Pancreas (tissue), 10 donors: ENCODE results near the gene NATD1. TPM values are rescaled to one million over a fixed set of nuclear protein-coding genes. Genes with fewer than 3 reads are reported as not detected.
A peak's percentile ranks its signal among the peaks of the same experiment; 100 is the strongest.

Source experiments
- ATAC-seq, 4 donors: fragments of 200-7000 bp; cut with Tn5 transposase; one replicate each; pipeline versions ENCODE4 v1.8.0 to v1.9.1; 2020; ENCODE audit warnings: mild to moderate bottlenecking in 4 of 4, moderate library complexity in 4 of 4
- DNase-seq, 6 donors: peaks; one replicate each; pipeline ENCODE4 v3.0.0-alpha.2; 2020
- FAIRE-seq: peaks from 2 replicates; lab custom pipeline; 2012; peaks lifted over from hg19 to GRCh38; lab: Jason Lieb, UNC
- H3K27ac ChIP-seq, 4 donors: fragments of 200-600 bp; sonication (generic); 1 replicate in 3 of 4; 2 replicates in 1 of 4; pipeline versions ENCODE4 v1.5.0 to v1.8.0; 2020
- H3K27me3 ChIP-seq, 4 donors: fragments of 200-600 bp; one replicate each; pipeline ENCODE4 v1.8.0; 2021
- H3K36me3 ChIP-seq, 3 donors: fragments of 200-600 bp; sonication (generic) in 1 of 3; one replicate each; pipeline versions ENCODE4 v1.5.0 to v1.8.0; 2020 to 2021
- H3K4me1 ChIP-seq, 3 donors: fragments of 200-600 bp; one replicate each; pipeline ENCODE4 v1.8.0; 2021
- H3K4me3 ChIP-seq, 4 donors: fragments of 200-600 bp; sonication (generic) in 2 of 4; one replicate each; pipeline versions ENCODE4 v1.5.0 to v1.8.0; 2020 to 2021
- H3K9me3 ChIP-seq, 4 donors: fragments of 200-600 bp; one replicate each; pipeline ENCODE4 v1.8.0; 2021
- WGBS, 2 donors: extraction: QIAGEN DNeasy Blood & Tissue Kit; methylation state at CpG; one replicate each; pipeline ENCODE4 v1.1.7; 2013; 5-methylcytosine and 5-hydroxymethylcytosine counted together
- intact Hi-C, 3 donors: fragments of 100-400 bp; cut with DNase I; formaldehyde crosslinking; loops; one replicate each; pipeline versions ENCODE4 v1.11.1 to v1.14.2; 2022
- polyA plus RNA-seq, 2 donors: library from polyadenylated mRNA; stranded (reverse); fragments of 200-250 nt; gene quantifications; one replicate each; pipeline ENCODE4 v1.2.3, GENCODE V29; 2013
- total RNA-seq, 6 donors: library from RNA; stranded (reverse); fragmentation: NEBNext Ultra II Directional in 4 of 6; extraction: Animal tissue kit (Norgen Biotek cat#: 25700) in 4 of 6; gene quantifications; one replicate each; pipeline versions ENCODE4 v1.2.1 to v1.2.4, GENCODE V29; 2021 to 2023
- TF ChIP-seq, protein P1 (sequence below), 4 donors: fragments of 200-600 bp; sonication (generic) in 3 of 4; IDR thresholded peaks; one replicate each; pipeline versions ENCODE4 v1.5.0 to v1.8.0; 2021; ENCODE audit warnings: antibody characterized with exemption in 4 of 4
- donor health status: healthy with polysubstance abuse.
- donor health status: DM: no; HTN: no; CAD: no; lungs with moderate emphysema.
- donor health status: DM: no; HTN: no; CAD: no.
- donor health status: control.
- donor health status: control.
- donor health status: Bipolar disorder and iron deficiency.
- donor health status: DM: yes; HTN: yes; CAD: no.
- donor health status: DM: no; HTN: no; CAD: no.
- donor health status: DM: no; HTN: no; CAD: no.
- donor health status: DM: yes; HTN: yes; CAD: no.

The NATD1 gene
- total and polyA plus RNA-seq, 8 donors: 2.3 to 8.3 (median 4.2) TPM

DNA sequence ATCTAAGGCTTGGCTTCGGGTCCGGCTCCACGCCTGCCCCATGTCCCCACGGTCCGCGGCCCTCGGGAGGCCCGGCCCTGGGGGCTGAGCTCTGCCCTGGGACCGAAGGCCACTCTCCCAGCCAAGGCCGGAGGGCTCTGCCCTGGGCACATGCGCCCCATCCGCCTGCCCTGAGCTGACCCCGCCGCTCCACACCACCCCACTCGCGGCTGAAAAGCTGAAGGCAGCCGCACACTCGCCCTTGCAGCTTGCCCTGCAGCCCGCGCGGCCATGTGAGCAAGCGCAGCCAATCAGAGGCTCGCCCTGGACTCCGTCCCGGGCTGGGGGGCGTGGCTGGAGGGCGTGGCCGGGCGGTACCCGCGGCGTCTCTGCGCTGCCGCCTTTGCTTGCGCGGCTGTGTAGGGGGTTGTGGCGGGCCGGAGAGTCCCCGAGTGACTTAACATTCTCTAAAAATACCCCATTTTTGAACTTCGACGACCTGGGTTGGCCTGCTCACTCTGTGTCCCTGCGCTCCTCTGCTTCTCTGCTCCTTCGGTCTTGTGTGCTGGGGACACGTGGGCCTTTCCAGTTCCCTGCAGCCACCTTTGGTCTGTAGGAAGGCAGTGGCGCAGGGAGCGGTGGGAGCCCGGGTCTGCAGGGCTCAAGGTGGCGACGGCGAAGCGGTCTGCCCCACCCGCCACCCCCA lies 22.5 kb upstream of the NATD1 start:
- peaks cover 0 to 3% (median 0%) of the 10 kb centered on the region in 3 donors for H3K4me1 ChIP-seq
- DNase-seq (peak; percentile 89 to 99 (median 95)), FAIRE-seq (no peak), ATAC-seq (peak; percentile 97 to 98 (median 98))
- peak overlapping the region; percentile 42 to 88 (median 52) for H3K4me3 ChIP-seq
- no peaks in the 10 kb centered on the region for H3K36me3 ChIP-seq
- intact Hi-C loops: no loop called here
- H3K27me3 ChIP-seq: no peaks in the 10 kb centered on the region
- TF ChIP-seq, protein P1, sequence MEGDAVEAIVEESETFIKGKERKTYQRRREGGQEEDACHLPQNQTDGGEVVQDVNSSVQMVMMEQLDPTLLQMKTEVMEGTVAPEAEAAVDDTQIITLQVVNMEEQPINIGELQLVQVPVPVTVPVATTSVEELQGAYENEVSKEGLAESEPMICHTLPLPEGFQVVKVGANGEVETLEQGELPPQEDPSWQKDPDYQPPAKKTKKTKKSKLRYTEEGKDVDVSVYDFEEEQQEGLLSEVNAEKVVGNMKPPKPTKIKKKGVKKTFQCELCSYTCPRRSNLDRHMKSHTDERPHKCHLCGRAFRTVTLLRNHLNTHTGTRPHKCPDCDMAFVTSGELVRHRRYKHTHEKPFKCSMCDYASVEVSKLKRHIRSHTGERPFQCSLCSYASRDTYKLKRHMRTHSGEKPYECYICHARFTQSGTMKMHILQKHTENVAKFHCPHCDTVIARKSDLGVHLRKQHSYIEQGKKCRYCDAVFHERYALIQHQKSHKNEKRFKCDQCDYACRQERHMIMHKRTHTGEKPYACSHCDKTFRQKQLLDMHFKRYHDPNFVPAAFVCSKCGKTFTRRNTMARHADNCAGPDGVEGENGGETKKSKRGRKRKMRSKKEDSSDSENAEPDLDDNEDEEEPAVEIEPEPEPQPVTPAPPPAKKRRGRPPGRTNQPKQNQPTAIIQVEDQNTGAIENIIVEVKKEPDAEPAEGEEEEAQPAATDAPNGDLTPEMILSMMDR (IDR thresholded peaks at IDR 0.05): no peak
- peak overlapping the region in 1 of 4 donors; percentile 12 for H3K27ac ChIP-seq
- WGBS, 2 donors: 0 to 1% methylated on average over 51 to 52 of the region's 52 CpGs
- H3K9me3 ChIP-seq: no peaks in the 10 kb centered on the region

DNA sequence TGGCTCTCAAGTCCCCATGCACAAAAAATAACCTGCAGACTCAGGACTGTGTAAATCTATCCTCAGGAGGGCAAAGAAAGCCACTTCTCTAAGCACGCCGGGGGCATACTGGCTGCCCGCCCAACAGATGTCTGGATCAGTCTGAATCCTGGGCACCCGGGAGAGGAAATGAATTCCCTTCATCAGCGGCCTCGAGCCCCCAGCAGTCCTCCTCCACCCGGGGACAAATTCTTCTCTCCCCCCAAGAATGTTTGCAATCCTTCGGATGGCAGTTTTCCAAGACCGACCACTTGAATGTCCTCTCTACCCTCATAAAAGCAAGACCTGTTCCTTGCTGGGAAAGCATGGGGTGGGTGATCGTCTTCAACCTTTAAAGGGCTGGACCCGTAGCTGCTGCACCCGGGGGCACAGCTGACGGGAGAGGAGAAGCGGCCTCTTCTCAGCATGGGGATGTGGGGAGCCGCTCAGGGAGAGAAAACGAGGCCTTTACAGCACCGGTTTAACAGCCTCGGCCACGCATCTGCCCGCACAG lies 21.9 kb upstream of the NATD1 start:
- Histone ChIP-seq H3K9me3 (no peaks in the 10 kb centered on the region), H3K4me3 (peak overlapping the region; percentile 42 to 88 (median 52)), H3K4me1 (peaks cover 0 to 3% (median 0%) of the 10 kb centered on the region in 3 donors), H3K27ac (no peak overlapping the region), H3K27me3 (no peaks in the 10 kb centered on the region), H3K36me3 (no peaks in the 10 kb centered on the region)
- 20 to 23% methylated on average over 19 to 20 of the region's 20 CpGs for WGBS, 2 donors
- TF ChIP-seq, protein P1 (IDR thresholded peaks at IDR 0.05): no peak
- peak in 1 of 6 donors; percentile 27 for DNase-seq
- ATAC-seq: no peak
- FAIRE-seq: no peak
- intact Hi-C loops: no loop called here

DNA sequence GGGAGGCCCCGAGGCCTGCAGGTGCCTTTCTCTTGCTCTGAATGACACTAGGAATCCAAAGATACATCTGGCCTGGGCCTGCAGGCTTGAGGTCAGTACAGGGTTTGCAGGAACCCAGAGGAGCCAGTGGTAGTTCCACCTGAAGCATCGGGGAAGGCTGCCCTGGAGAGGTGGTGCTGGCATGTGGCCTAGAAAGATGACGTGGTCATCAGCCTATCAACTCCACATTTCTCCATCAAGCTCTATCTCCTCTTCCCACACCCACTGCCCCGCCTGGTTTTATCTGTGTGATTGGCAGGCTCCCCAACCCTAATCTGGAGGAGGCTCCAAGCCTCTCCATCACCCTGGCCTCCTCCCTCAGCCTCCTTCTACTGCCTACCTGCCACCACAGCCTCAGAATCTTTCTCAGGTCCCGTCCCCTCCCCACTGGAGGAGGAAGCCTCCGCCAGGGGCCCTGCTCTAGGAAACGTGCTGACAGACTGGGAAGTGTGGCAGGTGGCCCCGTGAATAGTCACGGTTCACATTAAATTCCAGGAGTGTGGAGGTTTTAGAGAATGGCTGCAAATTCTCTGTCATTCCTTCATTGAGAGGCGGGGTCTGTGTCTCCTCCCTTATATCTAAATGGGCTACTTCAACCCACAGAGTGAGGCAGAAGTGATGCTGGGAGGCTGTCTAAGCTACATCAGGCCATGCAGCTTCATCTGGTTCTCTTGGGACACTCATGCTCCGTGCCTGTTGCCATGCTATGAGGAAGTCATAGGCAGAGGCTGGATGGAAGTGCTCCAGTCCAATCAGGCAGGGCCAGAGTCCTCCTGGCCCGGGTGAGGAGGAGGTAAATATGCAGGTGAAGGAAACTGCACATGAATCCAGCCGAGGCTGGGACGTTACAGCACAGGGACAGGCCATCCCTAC lies 19.9 kb upstream of the NATD1 start:
- Histone ChIP-seq H3K4me3 (no peak overlapping the region), H3K36me3 (no peaks in the 10 kb centered on the region), H3K4me1 (peaks cover 0 to 3% (median 0%) of the 10 kb centered on the region in 3 donors), H3K27ac (no peak overlapping the region), H3K27me3 (no peaks in the 10 kb centered on the region), H3K9me3 (no peaks in the 10 kb centered on the region)
- intact Hi-C loops: no loop called here
- 58 to 62% methylated on average over 14 of the region's 14 CpGs for WGBS, 2 donors
- TF ChIP-seq, protein P1 (IDR thresholded peaks at IDR 0.05): no peak
- FAIRE-seq (no peak), ATAC-seq (no peak), DNase-seq (peak in 1 of 6 donors; percentile 40)

DNA sequence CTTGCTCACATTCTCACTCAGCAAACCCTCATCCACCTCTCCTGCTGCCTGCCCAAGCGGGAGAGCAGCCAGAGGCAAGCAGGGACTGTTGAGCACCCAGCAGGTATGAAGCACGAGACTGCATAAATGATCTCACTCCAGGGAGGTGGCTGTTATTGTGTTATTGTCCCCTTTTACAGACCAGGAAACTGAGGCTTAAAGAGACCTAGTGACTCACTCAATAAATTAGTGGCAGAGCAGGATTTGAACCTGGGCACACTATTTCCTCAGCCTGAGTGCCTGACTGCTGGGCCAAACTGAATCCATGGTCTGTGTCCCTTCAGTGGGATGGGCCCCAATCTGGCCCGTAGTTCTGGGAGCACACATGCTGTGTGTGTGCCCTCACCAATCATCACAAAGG lies 19.0 kb upstream of the NATD1 start:
- Histone ChIP-seq H3K27me3 (no peaks in the 10 kb centered on the region), H3K27ac (no peak overlapping the region), H3K4me3 (no peak overlapping the region), H3K9me3 (no peaks in the 10 kb centered on the region), H3K36me3 (no peaks in the 10 kb centered on the region), H3K4me1 (peaks cover 0 to 3% (median 0%) of the 10 kb centered on the region in 3 donors)
- no peak for FAIRE-seq
- WGBS, 2 donors: 80 to 90% methylated on average over 3 of the region's 3 CpGs
- DNase-seq: no peak
- intact Hi-C loops: no loop called here
- no peak for ATAC-seq
- TF ChIP-seq, protein P1 (IDR thresholded peaks at IDR 0.05): no peak
